Cerebellar cortex (tissue), 1 donor: ENCODE data around the gene REV3L.
"Not testable (repeated sequence)": the region's sequence is repeated elsewhere in the genome, so short reads cannot be mapped to it uniquely, and the experiment has no call there.

Experiments used
- DNase-seq: peaks from one replicate; pipeline ENCODE4 v3.0.0-alpha.2; 2015; ENCODE audit warnings: low spot score

The REV3L gene

DNA sequence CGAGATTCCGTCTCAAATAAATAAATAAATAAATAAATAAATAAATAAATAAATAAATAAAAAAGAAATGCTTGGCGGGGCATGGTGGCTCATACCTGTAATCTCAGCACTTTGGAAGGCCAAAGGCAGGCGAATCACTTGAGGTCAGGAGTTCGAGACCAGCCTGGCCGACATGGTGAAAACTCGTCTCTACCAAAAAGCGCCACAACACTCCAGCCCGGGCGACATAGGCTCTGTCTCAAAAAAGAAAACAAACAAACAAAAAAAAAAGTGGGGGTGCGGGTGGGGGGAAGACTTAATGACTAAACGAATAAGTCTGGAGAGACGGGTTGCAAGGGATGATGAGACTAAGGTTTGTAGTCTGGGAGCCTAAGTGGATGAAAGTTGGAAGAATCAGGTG lies 225.0 kb downstream of the REV3L start:
- no peak for DNase-seq

- DNase-seq, result no peak
These were observed 226.4 kb downstream of the REV3L start for GRCh38 chr6:111256646-111257045.

- DNase-seq, result not testable (repeated sequence)
These were observed 227.2 kb downstream of the REV3L start for GRCh38 chr6:111255838-111256237.

DNA sequence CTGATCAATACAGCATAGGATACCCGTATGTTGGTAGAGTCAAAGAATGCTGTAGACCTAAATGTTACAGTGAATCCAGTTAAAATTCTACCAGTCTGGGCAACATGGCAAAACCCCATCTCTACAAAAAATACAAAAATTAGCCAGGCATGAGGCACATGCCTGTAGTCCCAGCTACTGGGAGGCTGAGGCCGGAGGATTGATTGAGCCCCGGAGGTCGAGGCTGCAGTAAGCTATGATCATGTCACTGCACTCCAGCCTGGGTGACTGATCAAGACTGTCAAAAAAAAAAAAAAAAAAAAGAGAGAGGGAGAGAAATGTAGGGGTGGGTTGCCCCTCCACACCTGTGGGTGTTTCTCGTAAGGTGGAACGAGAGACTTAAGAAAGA lies 228.2 kb downstream of the REV3L start:
- no peak for DNase-seq

GRCh38 chr6:111254004-111254778 lies 228.8 kb downstream of the REV3L start:
- DNase-seq, result no peak

DNA sequence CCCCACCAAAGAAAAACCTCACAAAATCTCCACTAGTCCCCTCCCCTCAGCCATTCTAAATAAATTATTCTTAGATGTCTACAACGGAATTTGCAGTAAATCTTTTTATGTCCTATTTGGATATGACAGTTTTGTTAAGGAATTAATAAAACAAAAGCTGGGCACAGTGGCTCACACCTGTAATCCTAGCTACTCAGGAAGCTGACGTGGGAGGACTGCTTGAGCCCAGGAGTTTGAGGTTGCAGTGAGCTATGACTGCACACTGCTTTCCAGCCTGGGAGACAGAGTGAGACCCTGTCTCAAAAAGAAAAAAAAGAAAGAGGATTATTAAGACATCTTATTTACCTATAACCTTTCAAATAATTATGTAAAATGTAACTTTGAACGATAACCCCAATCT lies 230.3 kb downstream of the REV3L start:
- no peak for DNase-seq

- DNase-seq, result no peak
These were observed 232.1 kb downstream of the REV3L start for GRCh38 chr6:111250791-111251354.
